OCI-LY3 (cell line): Measurements from ENCODE around the gene FMO5.

Source experiments
- EZH2phosphoT487 ChIP-seq: fragments of 200-600 bp; shearing (Covaris generic); IDR thresholded peaks from 2 replicates; pipeline ENCODE4 v1.6.1; 2018; ENCODE audit warnings: antibody characterized with exemption, mixed run types, low read depth
- TF ChIP-seq, protein P1 (sequence below): fragments of 200-600, 300-600 bp; sonication (generic); IDR thresholded peaks from 2 replicates; pipeline ENCODE4 v1.5.1; 2014; ENCODE audit warnings: antibody characterized with exemption, low read length, low read depth

DNA sequence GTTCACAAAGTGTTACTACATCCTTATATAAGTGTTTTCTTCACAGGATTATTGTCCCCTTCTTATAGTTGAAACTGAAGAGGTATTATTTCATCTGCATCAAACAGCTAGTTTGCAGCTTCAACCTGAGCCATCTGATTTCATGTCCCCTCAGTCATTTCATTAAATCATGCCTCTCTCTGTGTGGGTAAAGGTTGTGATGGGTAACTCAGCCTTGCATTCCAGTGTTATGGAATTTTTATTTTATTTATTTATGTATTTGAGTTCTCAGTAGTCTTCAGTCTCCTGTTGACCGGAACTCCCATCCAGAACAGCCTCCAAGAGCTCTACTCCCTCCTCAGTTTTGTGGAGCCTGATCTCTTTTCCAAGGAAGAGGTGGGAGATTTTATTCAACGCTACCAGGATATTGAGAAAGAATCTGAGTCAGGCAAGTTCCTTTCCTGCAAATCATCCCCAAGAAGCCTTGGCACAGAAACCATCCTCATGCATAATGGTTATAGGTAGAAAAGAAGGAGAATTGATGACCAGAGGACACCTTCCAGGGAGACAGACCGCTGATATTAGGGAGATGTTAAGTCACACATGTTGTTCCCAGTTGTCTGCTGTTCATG is 39.1 kb upstream of the FMO5 start:
- TF ChIP-seq EZH2phosphoT487 = no peak
- TF ChIP-seq, protein P1, sequence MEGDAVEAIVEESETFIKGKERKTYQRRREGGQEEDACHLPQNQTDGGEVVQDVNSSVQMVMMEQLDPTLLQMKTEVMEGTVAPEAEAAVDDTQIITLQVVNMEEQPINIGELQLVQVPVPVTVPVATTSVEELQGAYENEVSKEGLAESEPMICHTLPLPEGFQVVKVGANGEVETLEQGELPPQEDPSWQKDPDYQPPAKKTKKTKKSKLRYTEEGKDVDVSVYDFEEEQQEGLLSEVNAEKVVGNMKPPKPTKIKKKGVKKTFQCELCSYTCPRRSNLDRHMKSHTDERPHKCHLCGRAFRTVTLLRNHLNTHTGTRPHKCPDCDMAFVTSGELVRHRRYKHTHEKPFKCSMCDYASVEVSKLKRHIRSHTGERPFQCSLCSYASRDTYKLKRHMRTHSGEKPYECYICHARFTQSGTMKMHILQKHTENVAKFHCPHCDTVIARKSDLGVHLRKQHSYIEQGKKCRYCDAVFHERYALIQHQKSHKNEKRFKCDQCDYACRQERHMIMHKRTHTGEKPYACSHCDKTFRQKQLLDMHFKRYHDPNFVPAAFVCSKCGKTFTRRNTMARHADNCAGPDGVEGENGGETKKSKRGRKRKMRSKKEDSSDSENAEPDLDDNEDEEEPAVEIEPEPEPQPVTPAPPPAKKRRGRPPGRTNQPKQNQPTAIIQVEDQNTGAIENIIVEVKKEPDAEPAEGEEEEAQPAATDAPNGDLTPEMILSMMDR = no peak
